GM12878 (cell line): ENCODE results near the gene ERC2. TPM values are rescaled to one million over a fixed set of nuclear protein-coding genes. Genes with fewer than 3 reads are reported as not detected.

Experiments used
- ATAC-seq: fragments of 200-7000 bp; cut with Tn5 transposase; 3 replicates; pipeline ENCODE4 v1.9.1; 2020; ENCODE audit warnings: mild to moderate bottlenecking, moderate library complexity
- BruUV-seq: library from RNA; stranded (reverse); fragments of 400-500 nt; replicated peaks from 2 replicates; lab custom pipeline; 2021; lab: Mats Ljungman, UMichigan
- CTCF ChIA-PET: fragments of 300-600 bp; sonication (Branson Sonifier 250); formaldehyde crosslinking; extraction: SDS; loops from one replicate; lab custom pipeline; 2021; ENCODE audit warnings: inconsistent platforms; lab: Yijun Ruan, JAX
- POLR2A ChIA-PET: fragments of 350-600 bp; formaldehyde crosslinking; extraction: SDS; loops from one replicate; lab custom pipeline; 2021; ENCODE audit warnings: inconsistent platforms; lab: Charles Lee
- RAD21 ChIA-PET: fragments of 300-600 bp; sonication (Branson Sonifier 250); formaldehyde crosslinking; loops from one replicate; lab custom pipeline; 2023; ENCODE audit warnings: antibody characterized with exemption; ENCODE audit not compliant: unreplicated experiment; lab: Charles Lee
- SMC1A ChIA-PET: fragments of 300-600 bp; sonication (Branson Sonifier 250); formaldehyde crosslinking; loops from one replicate; lab custom pipeline; 2023; ENCODE audit not compliant: unreplicated experiment, uncharacterized antibody; lab: Charles Lee
- DNase-seq: peaks from one replicate; pipeline ENCODE4 v3.0.0-alpha.2; 2011; ENCODE audit warnings: low read depth, low spot score
- FAIRE-seq: peaks from 3 replicates; lab custom pipeline; 2011; peaks lifted over from hg19 to GRCh38; lab: Jason Lieb, UNC
- H2AFZ ChIP-seq: 2 replicates; pipeline ENCODE4 v1.6.0; 2011; ENCODE audit warnings: low read depth, low read length, control low read depth; ENCODE audit not compliant: control insufficient read depth
- H3K27ac ChIP-seq: 2 replicates; pipeline ENCODE4 v1.5.1; 2011; ENCODE audit warnings: control low read depth; ENCODE audit not compliant: control insufficient read depth, insufficient read depth
- H3K27me3 ChIP-seq, 2 experiments: replicated peaks in 1 of 2; 2 replicates each; pipeline versions ENCODE4 v1.6.0 to v1.6.1; 2011; ENCODE audit warnings: low read length in 1 of 2; ENCODE audit not compliant: control insufficient read depth in 2 of 2, insufficient read depth in 2 of 2
- H3K36me3 ChIP-seq, 2 experiments: 2 replicates each; pipeline ENCODE4 v1.5.1; 2011; ENCODE audit warnings: low read length in 1 of 2; ENCODE audit not compliant: control insufficient read depth in 2 of 2, insufficient read depth in 2 of 2
- H3K4me1 ChIP-seq: 2 replicates; pipeline ENCODE4 v1.6.1; 2011; ENCODE audit warnings: mild to moderate bottlenecking, low read length, moderate library complexity, mixed read lengths; ENCODE audit not compliant: control insufficient read depth, insufficient read depth
- H3K4me2 ChIP-seq: 2 replicates; pipeline ENCODE4 v1.6.0; 2011; ENCODE audit warnings: control low read depth; ENCODE audit not compliant: control insufficient read depth, insufficient read depth
- H3K4me3 ChIP-seq: fragments of 200-600 bp; sonication (generic); 2 replicates; pipeline ENCODE4 v1.5.1; 2016
- H3K79me2 ChIP-seq: 2 replicates; pipeline ENCODE4 v1.6.0; 2011; ENCODE audit warnings: low read length; ENCODE audit not compliant: control insufficient read depth, insufficient read depth
- H3K9ac ChIP-seq: 2 replicates; pipeline ENCODE4 v1.8.0; 2011; ENCODE audit warnings: low read length, control low read depth, mixed read lengths; ENCODE audit not compliant: control insufficient read depth, insufficient read depth
- H3K9me3 ChIP-seq: replicated peaks from 3 replicates; pipeline ENCODE4 v1.5.1; 2011; ENCODE audit warnings: mild to moderate bottlenecking, low read length; ENCODE audit not compliant: control insufficient read depth, insufficient read depth
- H4K20me1 ChIP-seq: 2 replicates; pipeline ENCODE4 v1.6.0; 2011; ENCODE audit not compliant: control insufficient read depth, insufficient read depth
- ATF7 ChIP-seq: fragments of 450-650 bp; IDR thresholded peaks from 2 replicates; pipeline ENCODE4 v1.6.1; 2016; ENCODE audit warnings: low read depth, mild to moderate bottlenecking
- BACH1 ChIP-seq: fragments of 450-650 bp; IDR thresholded peaks from 2 replicates; pipeline ENCODE4 v1.6.1; 2017; ENCODE audit warnings: mild to moderate bottlenecking, borderline replicate concordance
- NBN ChIP-seq: fragments of 450-650 bp; IDR thresholded peaks from 2 replicates; pipeline ENCODE4 v1.6.1; 2016
- WGBS: methylation state at CpG from one replicate; pipeline ENCODE4 v1.1.6; 2016; ENCODE audit warnings: low lambda C conversion rate; ENCODE audit not compliant: insufficient replicate concordance, insufficient coverage; ENCODE audit errors: missing lambda C conversion rate; 5-methylcytosine and 5-hydroxymethylcytosine counted together
- in situ Hi-C: fragments of 300-500 bp; cut with MboI; formaldehyde crosslinking; loops from 9 replicates; pipeline ENCODE4 v1.14.3; 2018; ENCODE audit warnings: mixed read lengths
- intact Hi-C: fragments of 100-400 bp; cut with micrococcal nuclease; formaldehyde crosslinking; loops from one replicate; pipeline ENCODE4 v1.14.2; 2022; ENCODE audit not compliant: unreplicated experiment
- polyA plus RNA-seq, 11 experiments: library from polyadenylated mRNA; depleted of rRNA in 4 of 11; unstranded in 6 of 11; stranded (reverse) in 5 of 11; fragments of >200 nt; fragmentation: Nextera tagmentation in 4 of 11; fragmentation: Illumina TruSeq in 1 of 11; extraction: Ambion mirVana in 4 of 11; extraction: Trizol in 1 of 11; gene quantifications; 1 replicate in 1 of 11; 2 replicates in 10 of 11; pipeline versions ENCODE4 v1.2.1 to v1.2.3, GENCODE V29; 2011 to 2016; ENCODE audit warnings: inconsistent platforms in 2 of 11, missing spikeins in 2 of 11, low read depth in 1 of 11
- total RNA-seq, 4 experiments: library from RNA; depleted of rRNA in 3 of 4; stranded (reverse); fragments of >200 nt in 3 of 4; fragmentation: Illumina TruSeq in 1 of 4; extraction: Trizol in 1 of 4; gene quantifications; 2 replicates each; pipeline versions ENCODE4 v1.2.1 to v1.2.3, GENCODE V29; 2013 to 2021

ERC2 gene
- total and polyA plus RNA-seq, 10 of the 15 experiments (the other 5 are each of a cell fraction or from before 2014, with no cell fraction given): 0.06 to 1.4 (median 0.12) TPM; not detected in 3

DNA sequence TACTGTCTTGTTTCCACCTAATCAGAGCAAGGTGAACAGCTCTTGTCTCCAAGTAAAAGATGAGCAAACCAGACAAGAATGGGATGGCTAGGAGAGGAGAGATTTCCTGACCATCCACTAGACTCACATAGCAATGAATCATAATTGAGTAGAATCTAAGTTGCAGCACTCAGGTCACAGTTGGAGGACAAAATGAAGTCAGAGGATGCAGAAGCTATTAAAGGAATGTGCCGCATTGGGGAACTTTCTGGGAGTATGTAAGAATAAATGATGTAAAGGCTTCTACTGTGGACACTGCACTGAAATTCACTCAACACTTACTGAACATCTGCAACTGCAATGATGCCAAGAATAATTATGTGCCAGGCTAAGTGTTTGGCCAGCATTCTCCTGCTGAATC is 763.7 kb downstream of the ERC2 start:
- H3K4me3 ChIP-seq: no peak overlapping the region
- ChIA-PET POLR2A (no interaction called here), RAD21 (no interaction called here), CTCF (interaction anchor here (1.1 to 1.3 kb wide), 2 partner anchors 9 to 12 kb away, joined by 3 to 4 read pairs; no protein-coding TSS in a partner anchor), SMC1A (no interaction called here)
- in situ Hi-C loops: no loop called here
- TF ChIP-seq BACH1: no peak
- WGBS: 10% methylated on average over 1 of the region's 1 CpG
- no peaks in the 10 kb centered on the region for H3K9me3 ChIP-seq
- FAIRE-seq: no peak
- no peaks in the 10 kb centered on the region for H3K79me2 ChIP-seq
- no peaks in the 10 kb centered on the region; the same call in 1 of the 2 replicates for H3K4me1 ChIP-seq
- intact Hi-C loops: no loop called here
- H3K9ac ChIP-seq: no peak overlapping the region
- no peaks in the 10 kb centered on the region for H3K36me3 ChIP-seq
- BruUV-seq: no TSS peak
- DNase-seq: no peak
- H3K4me2 ChIP-seq: no peak overlapping the region
- ATAC-seq: no peak
- no peak overlapping the region for H2AFZ ChIP-seq
- H3K27ac ChIP-seq: no peak overlapping the region
- H4K20me1 ChIP-seq: no peaks in the 10 kb centered on the region
- H3K27me3 ChIP-seq: no peaks in the 10 kb centered on the region

DNA sequence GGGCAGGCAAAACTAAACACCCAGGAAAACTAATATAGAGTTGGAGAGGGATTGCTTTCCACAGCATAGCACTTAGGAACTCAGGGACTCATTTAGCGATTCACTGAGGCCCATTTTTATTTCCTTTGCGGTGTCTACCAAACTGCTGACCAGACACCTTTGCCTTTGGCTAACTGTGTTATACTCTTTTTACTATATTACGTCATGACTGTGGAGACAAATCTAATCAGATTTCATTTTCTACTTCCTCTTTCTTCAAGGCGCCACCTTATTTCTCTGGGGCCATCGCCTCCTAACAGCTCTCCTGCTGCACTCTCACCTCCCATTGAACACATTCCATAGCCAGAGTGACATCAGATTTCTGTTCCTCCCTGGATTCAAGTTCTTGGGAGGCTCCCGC is 765.4 kb downstream of the ERC2 start:
- FAIRE-seq (no peak), DNase-seq (no peak), ATAC-seq (peak; percentile 51)
- Histone ChIP-seq H3K4me1 (no peaks in the 10 kb centered on the region; the same call in 1 of the 2 replicates), H3K9me3 (no peaks in the 10 kb centered on the region), H3K27ac (no peak overlapping the region), H3K27me3 (no peaks in the 10 kb centered on the region), H2AFZ (no peak overlapping the region; the same call in 1 of the 2 replicates), H3K4me3 (no peak overlapping the region), H3K9ac (no peak overlapping the region), H3K4me2 (no peak overlapping the region), H4K20me1 (no peaks in the 10 kb centered on the region), H3K79me2 (no peaks in the 10 kb centered on the region), H3K36me3 (no peaks in the 10 kb centered on the region)
- CTCF ChIA-PET: no interaction called here
- no TSS peak for BruUV-seq
- 84% methylated on average over 6 of the region's 6 CpGs for WGBS
- intact Hi-C loops (no loop called here), in situ Hi-C loops (no loop called here)
- RAD21 ChIA-PET: no interaction called here
- SMC1A ChIA-PET: interaction anchor here (1.5 kb wide), 1 partner anchor 17 kb away, joined by 5 read pairs; no protein-coding TSS in a partner anchor
- POLR2A ChIA-PET: no interaction called here
- TF ChIP-seq ATF7 (peak; percentile 78), NBN (no peak)
